ENCODE results near the gene DDX1. TPM values are rescaled to one million over a fixed set of nuclear protein-coding genes. Genes with fewer than 3 reads are reported as not detected.
A peak's percentile ranks its signal among the peaks of the same experiment; 100 is the strongest.

The DDX1 gene
- polyA plus RNA-seq, 1 donor (not counting 4 experiments of a cell fraction or from before 2014, with no cell fraction given) = 140 TPM

- Histone ChIP-seq H3K27me3 (ENCODE audit: control insufficient read depth, extremely low read depth, insufficient read depth, low read length) (no peaks in the 10 kb centered on the region), H3K9me3 (ENCODE audit: control insufficient read depth, low read depth, low read length) (no peaks in the 10 kb centered on the region), H3K27ac (ENCODE audit: control insufficient read depth, insufficient read depth, low read length) (no peak overlapping the region), H3K79me2 (ENCODE audit: control insufficient read depth, insufficient read depth, low read length) (no peaks in the 10 kb centered on the region), H2AFZ (ENCODE audit: control insufficient read depth, low read length) (no peak overlapping the region), H3K4me2 (ENCODE audit: control insufficient read depth, extremely low read depth, insufficient read depth, low read depth, low read length) (no peak overlapping the region), H3K9ac (ENCODE audit: control insufficient read depth, extremely low read depth, insufficient read depth, low read length) (no peak overlapping the region), H3K36me3 (ENCODE audit: control insufficient read depth in 2 of 2, extremely low read depth in 1 of 2, insufficient read depth in 2 of 2, low read length in 2 of 2) (peaks cover 0 to 3% of the 10 kb centered on the region in 2 experiments), H3K4me1 (ENCODE audit: control insufficient read depth, extremely low read depth, insufficient read depth, low read length) (peaks cover 7% of the 10 kb centered on the region), H4K20me1 (ENCODE audit: control insufficient read depth, extremely low read depth, insufficient read depth, low read length) (no peaks in the 10 kb centered on the region), H3K4me3 (ENCODE audit: control insufficient read depth in 2 of 3, extremely low read depth in 1 of 3, insufficient read depth in 2 of 3, low read depth in 1 of 3, low read length in 3 of 3) (no peak overlapping the region), H3K9me1 (ENCODE audit: control insufficient read depth, extremely low read depth, insufficient read depth, low read length) (no peaks in the 10 kb centered on the region)
- DNase-seq (ENCODE audit: low read depth, low spot score) (no peak), FAIRE-seq (no peak)
- dilution Hi-C loops (cut with MboI; ENCODE audit: extremely low pct_ligation_motif_present, low sequenced_read_pairs) = no loop called here
- TF ChIP-seq CTCF (optimal IDR thresholded peaks at IDR 0.05 in 1 of 3, IDR thresholded peaks at IDR 0.05 in 1 of 3, conservative IDR thresholded peaks at IDR 0.05 in 1 of 3; ENCODE audit: extremely low read depth in 1 of 3, insufficient read depth in 2 of 3, low read length in 3 of 3) = no peak
- no peak for TF ChIP-seq EZH2 (IDR thresholded peaks at IDR 0.05; ENCODE audit: low read length)
These were observed 47.4 kb upstream of the DDX1 start for GRCh38 chr2:15544227-15544626.

- peaks cover 0 to 2% of the 10 kb centered on the region in 2 experiments for H3K36me3 ChIP-seq (ENCODE audit: control insufficient read depth in 2 of 2, extremely low read depth in 1 of 2, insufficient read depth in 2 of 2, low read length in 2 of 2)
- H2AFZ ChIP-seq (ENCODE audit: control insufficient read depth, low read length) = no peak overlapping the region
- H3K9ac ChIP-seq (ENCODE audit: control insufficient read depth, extremely low read depth, insufficient read depth, low read length) = no peak overlapping the region
- no peaks in the 10 kb centered on the region for H3K79me2 ChIP-seq (ENCODE audit: control insufficient read depth, insufficient read depth, low read length)
- H3K4me3 ChIP-seq (ENCODE audit: control insufficient read depth in 2 of 3, extremely low read depth in 1 of 3, insufficient read depth in 2 of 3, low read depth in 1 of 3, low read length in 3 of 3) = no peak overlapping the region
- H3K4me2 ChIP-seq (ENCODE audit: control insufficient read depth, extremely low read depth, insufficient read depth, low read depth, low read length) = peak overlapping the region; percentile 44
- H3K27ac ChIP-seq (ENCODE audit: control insufficient read depth, insufficient read depth, low read length) = no peak overlapping the region
- FAIRE-seq (no peak), DNase-seq (ENCODE audit: low read depth, low spot score) (no peak)
- no peaks in the 10 kb centered on the region for H3K27me3 ChIP-seq (ENCODE audit: control insufficient read depth, extremely low read depth, insufficient read depth, low read length)
- no peak for TF ChIP-seq EZH2 (IDR thresholded peaks at IDR 0.05; ENCODE audit: low read length)
- TF ChIP-seq CTCF (optimal IDR thresholded peaks at IDR 0.05 in 1 of 3, IDR thresholded peaks at IDR 0.05 in 1 of 3, conservative IDR thresholded peaks at IDR 0.05 in 1 of 3; ENCODE audit: extremely low read depth in 1 of 3, insufficient read depth in 2 of 3, low read length in 3 of 3) = peak in 1 of 3 experiments; percentile 33
- no peaks in the 10 kb centered on the region for H3K9me3 ChIP-seq (ENCODE audit: control insufficient read depth, low read depth, low read length)
- peaks cover 7% of the 10 kb centered on the region for H3K4me1 ChIP-seq (ENCODE audit: control insufficient read depth, extremely low read depth, insufficient read depth, low read length)
- no peaks in the 10 kb centered on the region for H4K20me1 ChIP-seq (ENCODE audit: control insufficient read depth, extremely low read depth, insufficient read depth, low read length)
- dilution Hi-C loops (cut with MboI; ENCODE audit: extremely low pct_ligation_motif_present, low sequenced_read_pairs) = no loop called here
- no peaks in the 10 kb centered on the region for H3K9me1 ChIP-seq (ENCODE audit: control insufficient read depth, extremely low read depth, insufficient read depth, low read length)
These were observed 45.2 kb upstream of the DDX1 start for GRCh38 chr2:15546297-15547098.

Measured in keratinocyte (primary cell).